GM18951 (cell line): Measurements from ENCODE around the gene SH3RF3.

Source experiments
- POLR2A ChIP-seq: IDR thresholded peaks from 4 replicates; pipeline ENCODE4 v1.6.1; 2011; ENCODE audit warnings: mild to moderate bottlenecking; ENCODE audit not compliant: insufficient read length, insufficient read depth; ENCODE audit errors: extremely low read depth
- in situ Hi-C: fragments of 300-500 bp; cut with MboI; formaldehyde crosslinking; loops from one replicate; pipeline ENCODE4 v1.12.0; 2022; ENCODE audit warnings: low sequenced_read_pairs, mixed read lengths, inconsistent platforms; ENCODE audit not compliant: unreplicated experiment

The SH3RF3 gene

GRCh38 chr2:109352056-109352897, 223.3 kb downstream of the SH3RF3 start:
- in situ Hi-C loops = no loop called here
- TF ChIP-seq POLR2A = no peak

GRCh38 chr2:109352898-109353689, 224.1 kb downstream of the SH3RF3 start:
- in situ Hi-C loops = no loop called here
- no peak for TF ChIP-seq POLR2A

GRCh38 chr2:109353806-109354745, 225.1 kb downstream of the SH3RF3 start:
- TF ChIP-seq POLR2A = no peak
- in situ Hi-C loops = no loop called here

GRCh38 chr2:109355192-109355843, 226.3 kb downstream of the SH3RF3 start:
- in situ Hi-C loops = no loop called here
- TF ChIP-seq POLR2A = no peak

GRCh38 chr2:109356324-109357035, 227.5 kb downstream of the SH3RF3 start:
- in situ Hi-C loops = no loop called here
- TF ChIP-seq POLR2A = no peak

- in situ Hi-C loops = no loop called here
- no peak for TF ChIP-seq POLR2A
Observed at GRCh38 chr2:109364217-109364616, 235.2 kb downstream of the SH3RF3 start.

GRCh38 chr2:109365131-109365530, 236.1 kb downstream of the SH3RF3 start:
- no peak for TF ChIP-seq POLR2A
- in situ Hi-C loops = no loop called here

- in situ Hi-C loops = no loop called here
Observed at GRCh38 chr2:109367683-109368082, 238.7 kb downstream of the SH3RF3 start.

GRCh38 chr2:109368798-109369197, 239.8 kb downstream of the SH3RF3 start:
- in situ Hi-C loops = no loop called here
- TF ChIP-seq POLR2A = no peak

More at GRCh38 chr2:109367683-109368082, 238.7 kb downstream of the SH3RF3 start:
- no peak for TF ChIP-seq POLR2A

GRCh38 chr2:109369671-109370191, 240.7 kb downstream of the SH3RF3 start:
- no peak for TF ChIP-seq POLR2A
- in situ Hi-C loops = no loop called here

GRCh38 chr2:109370399-109371035, 241.5 kb downstream of the SH3RF3 start:
- TF ChIP-seq POLR2A = no peak
- in situ Hi-C loops = no loop called here
